Suprapubic skin (tissue), 4 donors: ENCODE data around the gene FEN1.

Experiments used
- CTCF ChIP-seq, 2 donors: fragments of 200-600 bp in 1 of 2; fragments of 450-650 bp in 1 of 2; sonication (generic) in 1 of 2; IDR thresholded peaks; one replicate each; pipeline ENCODE4 v1.5.1; 2016 to 2019; ENCODE audit warnings: antibody characterized with exemption in 2 of 2, mild to moderate bottlenecking in 1 of 2, moderate library complexity in 1 of 2
- POLR2A ChIP-seq, 2 donors: fragments of 450-650 bp; IDR thresholded peaks; one replicate each; pipeline ENCODE4 v1.6.1; 2017; ENCODE audit warnings: antibody characterized with exemption in 2 of 2, mild to moderate bottlenecking in 2 of 2, moderate library complexity in 2 of 2
- POLR2AphosphoS5 ChIP-seq, 3 donors: sonication (generic); formaldehyde crosslinking; IDR thresholded peaks; one replicate each; pipeline ENCODE4 v1.6.1; 2017; ENCODE audit warnings: antibody characterized with exemption in 3 of 3

DNA sequence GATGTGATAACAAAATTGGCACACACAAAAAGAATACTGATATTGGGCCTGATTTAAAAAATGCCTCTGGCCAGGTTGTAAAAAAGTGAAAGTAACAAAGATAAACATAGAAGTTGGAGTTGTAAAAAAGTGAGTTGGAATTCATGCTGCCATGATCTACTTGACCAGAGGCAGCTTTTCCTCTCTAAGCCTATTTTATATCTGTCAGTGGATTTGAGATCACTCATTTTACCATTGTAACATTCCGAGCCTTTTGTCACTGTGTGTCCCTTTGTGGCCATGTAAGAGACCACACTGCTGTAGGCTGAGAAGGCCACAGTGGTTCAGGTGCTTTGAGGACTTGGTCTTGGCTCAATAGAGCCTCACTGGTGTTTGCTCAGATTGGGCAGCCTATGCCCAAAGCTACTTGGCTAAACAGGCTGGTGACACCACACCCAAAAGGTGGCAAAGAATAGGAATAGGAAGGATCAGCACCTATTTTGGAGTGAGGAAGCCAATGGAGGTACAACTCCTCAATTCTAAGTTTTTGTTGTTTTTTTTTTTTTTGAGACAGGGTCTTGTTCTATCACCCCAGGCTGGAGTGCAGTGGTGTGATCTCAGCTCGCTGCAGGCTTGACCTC lies 7.1 kb downstream of the FEN1 start:
- TF ChIP-seq CTCF (IDR thresholded peaks at IDR 0.05) (no peak), POLR2A (IDR thresholded peaks at IDR 0.05) (no peak), POLR2AphosphoS5 (IDR thresholded peaks at IDR 0.05) (no peak)
